ENCODE data around the gene CRK.
"Not testable (repeated sequence)": the region's sequence is repeated elsewhere in the genome, so short reads cannot be mapped to it uniquely, and the experiment has no call there.

The CRK gene

DNA sequence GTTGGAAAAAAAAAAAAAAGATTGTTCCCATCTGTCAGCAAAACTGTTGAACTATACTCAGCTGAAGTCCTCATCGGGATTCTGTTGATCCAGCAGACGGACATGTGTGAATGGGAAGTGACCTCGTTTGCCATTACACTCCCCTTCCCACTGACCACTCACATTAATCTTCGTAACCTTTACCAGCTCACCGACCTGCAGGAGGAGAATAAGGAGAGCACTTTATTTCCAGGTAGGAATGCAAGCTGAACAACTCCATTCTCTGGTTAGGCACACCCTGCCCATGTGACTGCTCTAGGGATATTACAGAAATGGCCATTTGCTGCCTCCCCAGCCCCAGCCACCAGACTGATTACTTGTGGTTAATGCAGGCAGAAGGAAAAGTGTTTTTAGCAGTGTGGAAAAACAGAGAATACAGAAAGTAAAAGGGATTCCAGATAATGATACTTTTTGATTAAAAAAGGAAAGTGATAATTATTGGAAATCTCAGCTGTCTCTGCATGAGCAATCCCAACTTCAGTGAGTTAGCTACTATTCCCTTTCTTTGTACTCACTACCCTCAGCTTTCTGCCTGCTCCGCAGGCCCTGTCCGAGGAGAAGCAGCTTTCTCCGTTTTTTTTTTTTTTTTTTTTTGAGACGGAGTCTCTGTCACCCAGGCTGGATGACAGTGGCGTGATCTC lies 32.4 kb downstream of the CRK start:
- no peak for DNase-seq (ENCODE audit: low read depth)

DNA sequence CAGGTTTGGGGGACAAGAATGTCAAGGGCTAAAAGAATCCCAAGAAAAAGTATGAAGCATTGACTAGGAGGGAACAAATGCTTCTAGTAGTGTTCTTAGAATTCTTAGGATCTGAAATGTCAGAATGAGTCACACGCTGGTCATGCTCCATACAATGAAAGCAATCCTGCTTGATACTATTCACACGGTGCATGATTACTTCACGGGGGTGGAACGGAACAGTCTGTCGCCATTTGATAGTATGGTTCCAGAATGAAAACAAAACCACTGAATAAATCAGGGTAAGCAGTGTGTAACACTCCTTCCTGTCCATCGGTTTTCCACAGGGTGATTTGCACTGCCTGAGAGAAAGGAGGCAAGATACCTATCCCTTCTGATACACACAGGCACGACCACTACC lies 33.1 kb downstream of the CRK start:
- DNase-seq (ENCODE audit: low read depth), result peak; percentile 81

DNA sequence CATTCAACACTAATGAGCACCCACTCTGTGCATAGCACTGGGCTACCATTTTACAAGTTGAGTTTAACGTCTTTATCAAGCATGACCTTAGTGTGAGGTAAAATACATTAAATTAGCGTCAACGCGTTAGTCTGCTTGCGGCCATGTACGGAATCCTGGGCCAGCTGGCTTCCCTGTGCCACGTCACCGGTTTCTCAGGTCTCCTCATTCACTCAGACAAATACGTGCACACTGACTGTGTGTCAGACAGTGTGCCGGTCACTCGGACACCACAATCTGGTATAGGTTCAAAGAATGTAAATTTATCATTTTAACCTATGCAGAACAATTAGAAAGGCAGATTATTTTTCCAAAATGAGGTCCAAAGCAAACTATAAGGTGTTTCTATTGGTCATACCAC lies 34.6 kb downstream of the CRK start:
- DNase-seq (ENCODE audit: low read depth), result no peak

DNA sequence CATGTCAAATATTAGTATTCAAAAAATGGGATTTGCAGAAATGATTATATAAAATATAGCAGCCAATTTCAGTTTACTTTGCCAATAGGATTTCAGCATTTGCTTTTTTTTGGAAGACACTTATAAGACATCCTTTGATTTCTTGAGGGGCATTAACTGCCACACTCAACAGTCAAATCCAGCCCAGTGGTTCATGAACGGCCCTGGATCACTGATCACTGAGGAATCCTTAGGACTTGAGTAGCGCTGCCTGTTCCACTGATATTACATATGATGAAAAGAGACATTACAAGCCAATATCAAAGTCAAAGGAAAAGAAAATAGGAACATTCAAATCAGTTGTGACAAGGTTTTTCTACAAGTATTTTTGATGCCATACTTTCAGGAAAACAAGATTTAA lies 35.1 kb downstream of the CRK start:
- no peak for DNase-seq (ENCODE audit: low read depth)

DNA sequence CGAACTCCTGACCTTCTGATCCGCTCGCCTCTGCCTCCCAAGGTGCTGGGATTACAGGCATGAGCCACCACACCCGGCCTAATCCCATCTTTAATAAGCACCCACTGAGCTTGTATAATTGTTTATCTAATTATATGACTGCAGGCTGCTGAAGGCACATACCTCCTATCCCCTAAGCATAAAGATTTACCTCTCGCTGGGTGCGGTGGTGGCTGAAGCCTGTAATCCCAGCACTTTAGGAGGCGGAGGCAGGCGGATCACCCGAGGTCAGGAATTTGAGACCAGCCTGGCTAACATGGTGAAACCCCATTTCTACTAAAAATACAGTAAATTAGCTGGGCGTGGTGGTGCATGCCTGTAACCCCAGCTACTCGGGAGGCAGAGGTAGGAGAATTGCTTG lies 35.9 kb downstream of the CRK start:
- no peak for DNase-seq (ENCODE audit: low read depth)

DNA sequence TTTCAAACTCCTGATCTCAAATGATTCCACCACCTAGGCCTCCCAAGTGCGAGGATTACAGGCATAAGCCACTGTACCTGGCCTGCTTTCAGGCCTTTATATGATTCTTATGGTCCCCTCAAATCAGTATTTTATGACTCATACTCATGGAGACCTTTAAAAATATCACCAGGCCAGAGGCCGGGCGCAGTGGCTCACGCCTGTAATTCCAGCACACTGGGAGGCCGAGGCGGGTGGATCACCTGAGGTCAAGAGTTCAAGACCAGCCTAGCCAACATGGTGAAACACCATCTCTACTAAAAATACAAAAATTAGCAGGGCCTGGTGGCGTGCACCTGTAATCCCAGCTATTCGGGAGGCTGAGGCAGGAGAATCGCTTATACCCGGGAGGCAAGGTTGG lies 37.6 kb downstream of the CRK start:
- not testable (repeated sequence) for DNase-seq (ENCODE audit: low read depth)

DNA sequence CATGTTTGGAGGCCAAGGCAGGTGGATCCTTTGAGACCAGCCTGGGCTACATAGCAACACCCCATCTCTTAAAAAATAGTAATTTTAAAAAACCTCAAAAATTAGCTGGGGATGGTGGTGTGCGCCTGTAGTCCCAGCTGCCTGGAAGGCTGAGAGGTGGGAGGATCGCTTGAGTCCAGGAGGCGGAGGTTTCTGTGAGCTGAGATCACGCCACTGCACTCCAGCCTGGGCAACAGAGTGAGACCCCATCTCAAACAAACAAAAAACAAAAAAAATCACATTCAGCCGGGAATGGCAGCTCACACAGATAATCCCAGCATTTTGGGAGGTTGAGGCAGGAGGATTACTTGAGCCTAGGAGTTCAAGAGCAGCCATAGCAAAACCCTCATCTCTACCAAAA lies 39.6 kb downstream of the CRK start:
- DNase-seq (ENCODE audit: low read depth), result no peak

DNA sequence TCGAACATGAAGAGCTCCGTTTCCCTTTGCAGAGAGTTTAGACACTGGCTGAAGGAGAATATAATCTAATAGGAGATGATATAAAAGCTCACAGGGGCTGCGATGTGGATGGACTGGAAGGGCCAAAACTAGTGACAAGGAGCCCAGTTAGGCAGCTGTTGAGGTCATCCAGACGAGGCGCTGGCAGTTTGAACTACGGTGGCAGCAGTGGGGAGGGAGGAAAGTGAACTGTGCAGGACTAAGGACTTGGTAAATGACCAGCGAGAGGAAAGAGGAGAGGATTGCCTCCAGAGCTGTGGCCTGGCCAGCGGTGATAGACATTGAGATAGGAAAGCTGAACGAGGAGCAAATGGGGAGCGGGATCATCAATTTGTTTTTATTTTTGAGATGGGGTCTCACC lies 41.4 kb downstream of the CRK start:
- DNase-seq (ENCODE audit: low read depth), result no peak

DNA sequence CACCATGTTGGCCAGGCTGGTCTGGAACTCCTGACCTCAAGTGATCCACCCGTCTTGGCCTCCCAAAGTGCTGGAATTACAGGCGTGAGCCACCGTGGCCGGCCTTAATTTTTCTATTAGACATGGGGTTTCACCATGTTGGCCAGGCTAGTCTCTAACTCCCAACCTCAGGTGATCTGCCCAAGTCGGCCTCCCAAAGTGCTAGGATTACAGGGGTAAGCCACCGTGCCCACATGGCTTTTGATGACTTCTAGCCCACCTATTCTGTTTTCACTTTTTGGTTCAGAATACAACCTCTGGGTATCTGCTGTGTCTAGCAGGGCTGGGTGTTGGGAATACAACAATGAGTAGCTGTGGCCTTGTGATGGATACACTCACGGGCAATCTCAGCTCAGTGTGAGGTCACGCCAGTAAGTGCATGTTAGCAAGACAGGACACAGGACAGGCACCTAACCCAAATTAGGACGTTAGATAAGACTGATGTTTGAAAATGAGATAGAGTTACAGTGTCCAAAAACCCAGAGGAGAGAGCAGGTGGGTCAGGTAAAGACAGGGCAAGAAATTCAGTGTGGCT lies 41.9 kb downstream of the CRK start:
- DNase-seq (ENCODE audit: low read depth), result no peak

DNA sequence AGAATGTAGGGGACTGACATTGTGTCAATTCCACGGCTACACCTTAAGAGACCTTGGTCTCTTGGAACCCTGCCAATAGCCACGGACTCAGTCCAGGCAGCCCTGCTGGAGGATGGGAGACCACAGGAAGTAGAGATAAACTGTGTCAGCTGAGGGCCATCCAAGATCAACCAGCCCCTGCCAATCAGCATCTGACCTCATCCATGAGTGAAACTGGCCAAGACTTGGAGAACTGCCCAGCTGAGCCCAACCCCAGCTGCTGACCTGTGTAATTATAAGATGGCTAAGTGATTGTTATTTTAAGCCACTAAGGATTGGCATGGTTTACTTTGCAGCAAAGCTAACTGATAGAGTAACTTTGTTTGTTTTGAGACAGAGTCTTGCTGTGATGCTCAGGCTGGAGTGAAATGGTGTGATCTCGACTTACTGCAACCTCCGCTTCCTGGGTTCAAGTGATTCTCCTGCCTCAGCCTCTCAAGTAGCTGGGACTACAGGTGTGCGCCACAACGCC lies 42.7 kb downstream of the CRK start:
- DNase-seq (ENCODE audit: low read depth), result peak; percentile 87

DNA sequence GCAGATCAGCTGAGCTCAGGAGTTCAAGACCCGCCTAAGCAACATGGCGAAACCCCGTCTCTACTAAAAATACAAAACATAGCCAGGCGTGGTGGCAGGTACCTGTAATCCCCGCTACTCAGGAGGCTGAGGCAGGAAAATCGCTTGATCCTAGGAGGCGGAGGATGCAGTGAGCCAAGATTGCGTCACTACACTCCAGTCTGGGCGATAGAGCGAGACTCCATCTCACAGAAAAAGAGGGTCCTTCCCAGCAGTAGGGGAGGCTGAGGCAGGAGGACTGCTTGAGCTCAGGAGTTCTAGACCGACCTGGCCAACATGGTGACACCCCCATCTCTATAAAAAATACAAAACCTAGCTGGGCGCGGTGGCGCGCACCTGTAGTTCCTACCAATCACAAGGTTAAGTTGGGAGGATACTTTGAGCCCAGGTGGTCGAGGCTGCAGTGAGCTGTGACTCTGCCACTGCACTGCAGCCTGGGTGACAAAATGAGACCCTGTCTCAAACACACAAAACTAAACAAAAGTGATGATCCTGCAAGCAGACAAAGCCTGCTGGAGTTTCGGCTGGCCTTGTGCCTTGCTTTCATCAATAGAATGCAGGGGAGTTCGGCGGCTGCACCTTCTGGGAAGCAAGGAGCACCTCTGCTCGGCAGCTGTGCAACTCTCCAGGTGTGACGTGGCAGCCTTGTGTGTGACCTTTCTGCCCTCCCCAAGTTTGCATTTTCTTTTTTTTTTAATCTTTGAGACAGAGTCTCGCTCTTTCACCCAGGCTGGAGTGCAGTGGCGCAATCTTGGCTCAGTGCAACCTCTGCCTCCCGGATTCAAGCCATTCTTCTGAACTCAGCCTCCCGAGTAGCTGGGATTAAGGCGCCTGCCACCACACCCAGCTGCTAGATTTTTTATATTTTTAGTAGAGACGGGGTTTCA lies 43.6 kb downstream of the CRK start:
- no peak for DNase-seq (ENCODE audit: low read depth)

DNA sequence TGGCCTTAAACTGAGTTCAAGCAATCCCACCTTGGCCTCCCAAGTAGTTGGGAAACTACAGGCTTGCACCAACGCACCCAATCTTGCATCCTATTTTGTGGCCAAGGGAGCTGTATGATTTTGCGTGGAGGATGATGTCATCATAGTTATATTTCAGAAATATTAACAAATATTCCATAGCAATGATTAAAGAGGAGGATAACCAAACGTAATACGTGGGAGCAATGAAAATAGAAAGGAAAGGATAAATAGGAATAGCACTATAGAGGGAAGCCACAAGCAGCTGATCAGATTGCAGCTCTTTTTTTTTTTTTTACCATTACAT lies 53.8 kb downstream of the CRK start:
- DNase-seq (ENCODE audit: low read depth), result no peak

DNA sequence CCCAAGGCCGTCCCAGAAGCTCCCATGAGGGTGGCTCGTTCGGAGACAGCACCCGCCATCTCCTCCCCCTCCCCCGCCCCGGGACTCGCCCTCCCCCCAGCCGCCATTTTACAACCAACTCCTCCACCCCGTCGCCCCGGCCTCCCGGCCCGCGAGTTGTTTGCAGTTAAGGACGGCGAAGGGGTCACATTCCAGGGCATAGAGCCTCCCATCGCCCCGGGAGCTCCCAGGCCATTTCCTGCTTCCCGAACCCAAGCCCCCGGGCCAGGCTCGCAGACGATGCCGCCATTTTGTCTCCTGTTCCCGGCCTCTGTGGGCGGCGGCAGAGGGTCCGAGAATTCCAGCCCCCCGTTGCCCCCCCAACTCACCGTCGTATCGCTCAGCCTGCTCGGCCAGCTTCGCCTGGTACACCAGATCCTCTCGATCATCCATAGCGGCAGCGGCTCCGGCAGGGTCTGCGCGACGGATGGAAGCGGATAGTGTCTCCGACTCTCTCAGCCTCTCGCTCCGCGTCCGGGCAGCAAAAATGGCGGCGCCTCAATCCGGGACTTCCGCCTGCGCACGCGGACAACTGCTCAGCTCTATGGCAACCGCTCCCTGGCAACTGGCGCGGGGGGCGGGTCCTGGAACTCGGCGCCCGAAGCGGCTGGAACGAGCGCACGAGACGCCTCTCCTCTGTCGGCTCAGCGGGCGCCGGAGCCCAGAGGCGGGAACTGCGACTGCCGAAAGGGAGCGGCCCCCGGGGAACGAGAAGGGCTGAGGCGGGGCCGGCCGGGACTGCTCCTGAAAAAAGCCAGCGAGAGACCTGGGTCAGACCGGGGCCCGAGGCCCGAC lies 56.1 kb downstream of the CRK start, which contains the start of gene YWHAE:
Gene YWHAE (minus strand): TSS at position 544 of the 834 bp plus-strand sequence. CDS start 112 bp downstream, at position 432.
- peak; percentile 89 for DNase-seq (ENCODE audit: low read depth)

DNA sequence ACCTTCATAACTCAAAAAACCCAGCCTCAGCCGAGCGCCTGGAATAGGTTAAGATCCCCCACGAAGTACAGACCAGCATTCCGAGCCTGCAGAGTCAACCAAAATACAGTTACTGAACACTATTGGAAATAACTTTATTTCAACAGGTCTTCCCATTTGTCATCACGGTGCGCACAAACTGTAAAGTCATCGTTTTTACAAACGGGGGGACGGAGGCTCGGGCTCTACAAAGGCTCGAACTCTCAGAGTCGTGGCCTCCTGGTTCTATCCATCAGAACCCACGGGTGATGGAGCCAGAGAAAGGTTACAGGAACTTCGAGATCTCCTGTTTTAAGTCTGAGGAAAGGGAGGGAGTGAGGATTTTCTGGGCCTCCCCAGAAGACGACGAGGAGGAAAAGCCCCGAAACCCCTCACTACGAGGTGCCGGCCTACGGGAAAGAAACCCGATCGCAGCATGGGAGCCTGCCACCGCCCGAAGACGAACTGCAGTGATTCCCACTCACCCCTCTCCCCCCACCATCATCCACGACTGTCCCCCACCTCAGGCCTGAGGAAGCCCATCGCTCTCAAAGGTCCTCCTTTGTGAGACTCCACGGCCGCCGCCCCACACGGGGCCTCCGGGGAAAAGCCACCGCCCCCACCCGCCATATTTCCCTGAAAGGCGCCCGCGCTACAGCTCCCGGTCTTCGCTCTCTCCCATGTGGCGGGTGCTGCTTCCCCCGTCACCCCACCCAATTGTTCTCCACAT lies 56.9 kb downstream of the CRK start:
- DNase-seq (ENCODE audit: low read depth), result no peak

DNA sequence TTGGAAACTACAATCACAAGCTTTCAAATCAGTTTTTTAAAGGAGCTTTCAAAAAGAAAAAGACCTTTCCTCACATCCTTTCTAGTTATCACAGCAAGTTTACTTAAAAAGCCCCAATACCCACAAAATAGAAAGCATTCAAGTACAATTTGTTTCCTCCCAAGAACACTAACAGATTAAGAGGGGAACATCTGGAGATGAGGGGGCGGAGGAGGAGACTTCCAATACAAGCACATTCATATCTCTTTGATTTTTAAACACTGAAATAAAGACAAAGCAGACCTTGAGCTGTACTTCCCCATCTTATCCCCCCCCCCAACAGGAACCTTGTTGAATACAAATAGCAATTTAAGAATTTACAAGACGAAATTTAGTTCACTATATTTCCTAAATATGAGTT lies 58.0 kb downstream of the CRK start:
- DNase-seq (ENCODE audit: low read depth), result no peak

DNA sequence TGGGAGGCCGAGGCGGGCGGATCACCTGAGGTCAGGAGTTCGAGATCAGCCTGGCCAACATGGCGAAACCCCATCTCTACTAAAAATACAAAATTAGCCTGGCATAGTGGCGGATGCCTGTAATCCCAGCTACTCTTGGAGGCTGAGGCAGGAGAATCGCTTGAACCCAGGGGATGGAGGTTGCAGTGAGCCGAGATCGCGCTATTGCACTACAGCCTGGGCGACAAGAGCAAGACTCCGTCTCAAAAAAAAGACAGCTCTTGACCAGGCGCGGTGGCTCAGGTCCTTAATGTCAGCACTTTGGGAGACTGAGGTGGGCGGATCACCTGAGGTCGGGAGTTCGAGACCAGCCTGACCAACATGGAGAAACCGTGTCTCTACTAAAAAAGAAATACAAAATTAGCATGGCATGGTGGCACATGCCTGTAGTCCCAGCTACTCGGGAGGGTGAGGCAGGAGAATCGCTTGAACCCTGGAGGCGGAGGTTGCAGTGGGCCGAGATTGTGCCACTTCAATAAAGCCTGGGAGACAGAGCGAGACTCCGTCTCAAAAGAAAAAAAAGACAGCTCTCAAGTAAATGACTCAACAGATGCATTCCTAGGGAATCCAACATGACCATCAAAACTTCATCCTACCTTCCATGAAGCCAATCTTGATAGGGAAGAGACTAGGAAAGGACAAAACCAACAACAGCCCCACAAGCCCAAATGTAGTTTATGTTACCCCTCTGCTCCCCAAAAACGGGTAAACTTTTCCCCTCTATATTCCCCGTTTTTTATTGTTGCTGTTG lies 60.0 kb downstream of the CRK start:
- DNase-seq (ENCODE audit: low read depth), result not testable (repeated sequence)

DNA sequence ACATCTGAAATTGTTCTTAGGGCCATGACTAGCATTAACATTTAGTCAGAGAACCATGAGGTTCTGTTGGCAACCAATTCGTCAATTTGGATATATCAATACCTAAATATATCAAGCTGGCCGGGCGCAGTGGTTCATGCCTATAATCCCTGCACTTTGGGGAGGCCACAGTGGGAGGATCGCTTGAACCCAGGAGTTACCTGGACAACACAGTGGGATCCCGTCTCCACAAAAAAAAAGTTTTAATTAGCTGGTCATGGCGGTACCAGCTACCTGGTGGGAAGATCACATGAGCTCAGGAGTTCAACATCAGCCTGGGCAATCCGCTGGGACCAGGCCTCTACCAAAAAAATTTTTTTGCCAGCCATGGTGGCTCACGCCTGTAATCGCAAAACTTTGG lies 64.5 kb downstream of the CRK start:
- DNase-seq (ENCODE audit: low read depth), result no peak

DNA sequence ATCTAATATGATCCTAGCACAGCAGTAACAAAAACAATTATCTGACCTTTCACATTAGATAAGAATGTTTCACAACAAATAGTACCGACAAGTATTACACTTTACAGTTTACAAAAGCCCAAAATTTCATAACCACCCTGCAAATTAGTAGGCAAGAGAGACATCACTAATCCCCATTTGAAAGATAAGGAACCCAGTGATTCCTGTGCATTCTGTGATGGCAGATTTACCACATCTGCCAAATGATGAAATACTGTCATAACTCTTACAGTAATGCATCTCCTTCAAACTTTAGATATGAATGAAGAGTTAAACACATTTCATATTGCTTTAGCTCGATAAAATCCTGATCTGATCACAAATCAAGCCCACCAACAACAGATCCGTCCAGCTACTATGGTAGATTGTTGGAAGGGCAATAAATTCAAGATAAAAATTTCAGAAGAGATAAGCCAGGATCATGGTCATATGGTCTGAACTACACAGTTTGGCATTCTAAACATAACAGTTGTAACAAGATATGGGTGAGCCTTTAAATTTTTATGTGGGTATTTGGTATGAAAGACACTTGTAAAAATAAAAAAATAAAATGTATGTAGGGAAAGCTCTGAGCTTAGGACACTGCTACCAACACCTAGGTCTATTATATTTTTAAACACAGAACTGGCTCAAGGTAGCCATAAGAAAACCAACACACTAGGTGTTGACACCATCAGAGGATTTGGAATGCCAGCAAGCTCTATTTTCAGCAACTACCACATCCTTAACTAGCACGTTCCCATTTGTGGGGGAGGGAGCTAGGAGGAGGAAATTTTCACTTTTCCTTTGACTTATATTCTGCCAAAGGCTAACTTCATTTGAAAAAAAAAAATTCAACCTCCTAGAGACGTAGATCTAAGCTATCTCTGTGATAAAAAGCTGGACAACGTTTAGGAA lies 65.3 kb downstream of the CRK start:
- DNase-seq (ENCODE audit: low read depth), result no peak

DNA sequence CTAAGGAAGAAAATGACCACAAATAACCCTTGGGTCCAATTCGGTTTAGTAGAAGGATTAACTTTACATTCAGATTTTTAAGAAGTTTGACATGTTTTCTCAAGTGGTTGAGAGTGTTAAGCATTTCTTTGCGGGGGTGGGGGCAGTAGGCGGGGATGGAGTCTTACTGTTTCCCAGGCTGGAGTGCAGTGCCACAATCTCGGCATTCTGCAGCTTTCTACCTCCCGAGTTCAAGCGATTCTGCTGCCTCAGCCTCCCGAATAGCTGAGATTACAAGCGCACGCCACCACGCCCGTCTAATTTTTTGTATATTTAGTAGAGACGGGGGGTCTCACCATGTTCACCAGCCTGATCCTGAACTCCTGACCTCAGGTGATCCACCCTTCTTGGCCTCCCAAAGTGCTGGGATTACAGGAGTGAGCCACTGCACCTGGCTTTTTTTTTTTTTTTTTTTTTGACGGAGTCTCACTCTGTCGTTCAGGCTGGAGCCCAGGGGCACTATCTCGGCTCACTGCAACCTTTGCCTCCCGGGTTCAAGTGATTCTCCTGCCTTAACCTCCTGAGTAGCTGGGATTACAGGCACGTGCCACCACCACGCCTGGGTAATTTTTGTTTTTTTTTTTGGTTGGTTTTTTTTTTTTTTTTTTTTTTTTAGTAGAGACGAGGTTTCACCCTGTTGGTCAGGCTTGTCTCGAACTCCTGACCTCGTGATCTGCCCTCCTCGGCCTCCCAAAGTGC lies 68.4 kb downstream of the CRK start:
- not testable (repeated sequence) for DNase-seq (ENCODE audit: low read depth)
